NCI-H345 (cell line): ENCODE measurements around the gene FYB2.

Source experiments
- DNase-seq: peaks from one replicate; lab custom pipeline; 2025; lab: John Stamatoyannopoulos, UW

The FYB2 gene, protein sequence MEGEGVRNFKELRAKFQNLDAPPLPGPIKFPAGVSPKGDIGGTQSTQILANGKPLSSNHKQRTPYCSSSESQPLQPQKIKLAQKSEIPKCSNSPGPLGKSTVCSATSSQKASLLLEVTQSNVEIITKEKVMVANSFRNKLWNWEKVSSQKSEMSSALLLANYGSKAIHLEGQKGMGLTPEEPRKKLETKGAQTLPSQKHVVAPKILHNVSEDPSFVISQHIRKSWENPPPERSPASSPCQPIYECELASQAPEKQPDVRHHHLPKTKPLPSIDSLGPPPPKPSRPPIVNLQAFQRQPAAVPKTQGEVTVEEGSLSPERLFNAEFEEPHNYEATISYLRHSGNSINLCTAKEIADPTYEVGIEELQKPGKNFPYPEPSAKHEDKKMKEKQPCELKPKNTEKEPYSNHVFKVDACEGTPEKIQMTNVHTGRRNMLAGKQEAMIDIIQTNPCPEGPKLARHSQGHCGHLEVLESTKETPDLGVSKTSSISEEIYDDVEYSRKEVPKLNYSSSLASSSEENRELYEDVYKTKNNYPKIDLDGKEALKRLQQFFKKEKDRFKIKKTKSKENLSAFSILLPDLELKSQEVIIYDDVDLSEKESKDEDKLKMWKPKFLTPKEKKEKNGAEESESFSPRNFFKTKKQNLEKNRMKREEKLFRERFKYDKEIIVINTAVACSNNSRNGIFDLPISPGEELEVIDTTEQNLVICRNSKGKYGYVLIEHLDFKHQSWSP

GRCh38 chr1:56819387-56819899, at the start of gene FYB2:
Gene FYB2 (minus strand): TSS chr1:56819404. CDS start chr1:56819290, 114 bp downstream.
- no peak for DNase-seq

DNA sequence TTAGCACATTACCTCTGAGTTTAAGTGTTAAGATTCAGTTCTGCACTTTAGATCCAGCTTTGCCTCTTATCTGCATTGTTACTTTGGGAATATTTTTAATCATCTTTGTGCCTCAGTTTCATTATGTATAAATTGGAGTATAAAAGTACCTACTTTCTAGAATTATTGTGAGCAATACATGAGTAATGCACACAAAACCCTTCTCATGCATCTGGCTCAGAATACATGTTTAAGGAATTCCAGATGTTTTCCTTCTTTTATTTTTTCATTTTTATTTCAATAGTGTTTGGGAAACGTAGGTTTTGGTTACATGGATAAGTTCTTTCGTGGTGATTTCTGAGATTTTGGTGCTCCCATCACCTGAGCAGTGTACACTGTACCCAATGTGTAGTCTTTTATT, 49.6 kb upstream of the FYB2 start:
- DNase-seq, result no peak

DNA sequence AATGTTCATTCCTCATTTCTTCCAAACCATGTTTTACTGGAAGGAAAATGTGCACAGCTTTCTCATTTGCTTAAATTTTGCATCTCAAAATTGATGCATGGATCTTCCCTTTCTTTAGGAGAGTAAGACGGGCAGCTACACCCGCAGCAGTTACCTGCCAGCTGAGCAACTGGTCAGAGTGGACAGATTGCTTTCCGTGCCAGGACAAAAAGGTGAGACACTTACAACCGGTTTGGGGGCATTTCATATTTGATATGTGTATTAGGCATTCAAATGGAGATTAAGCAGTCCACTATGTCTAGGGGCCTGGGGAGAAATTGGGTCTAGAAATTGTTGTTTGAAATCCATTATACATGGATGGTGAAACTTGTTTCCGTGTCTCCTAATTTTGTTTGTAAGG, 48.3 kb upstream of the FYB2 start:
- no peak for DNase-seq

- DNase-seq, result no peak
Measured at GRCh38 chr1:56866656-56867055, 47.5 kb upstream of the FYB2 start.

DNA sequence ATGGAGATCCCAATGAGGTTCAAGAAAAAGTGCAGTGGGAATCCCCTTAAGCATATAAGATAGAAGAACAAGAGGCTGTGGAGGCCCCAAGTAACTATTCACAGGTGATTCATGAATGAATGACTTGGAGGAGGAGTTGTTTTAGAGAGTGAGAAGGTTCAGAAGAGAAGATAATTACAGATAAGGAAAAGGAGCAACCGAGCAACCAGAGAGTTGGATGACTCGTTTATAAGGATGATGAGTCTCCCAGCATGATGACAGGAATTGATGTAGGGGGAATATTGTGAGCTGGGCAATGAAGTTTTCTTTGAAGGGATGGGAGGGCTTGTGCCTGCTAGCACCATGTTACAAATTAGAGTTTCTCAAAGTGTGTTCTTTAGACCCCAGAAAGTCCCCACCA, 45.2 kb upstream of the FYB2 start:
- DNase-seq, result no peak

- DNase-seq, result no peak
Measured at GRCh38 chr1:56863265-56863992, 44.2 kb upstream of the FYB2 start.

DNA sequence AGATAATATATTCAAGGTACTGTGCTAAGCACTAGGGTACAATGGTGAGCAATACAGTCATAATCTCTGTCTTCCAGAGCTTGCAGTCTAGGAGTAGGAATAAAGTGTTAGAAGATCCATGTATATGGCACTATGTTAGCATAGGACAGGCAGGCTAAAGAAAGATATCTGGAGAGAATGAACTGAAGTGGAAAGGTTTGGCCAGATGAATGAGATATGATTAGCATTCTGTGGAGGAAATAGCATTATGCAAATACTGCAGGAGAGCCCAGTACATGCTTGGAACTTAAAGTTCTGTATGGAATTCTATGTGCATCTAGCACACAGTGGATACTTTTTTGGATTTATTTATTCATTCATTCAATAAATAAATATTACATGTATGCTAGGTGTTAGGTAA, 40.1 kb upstream of the FYB2 start:
- DNase-seq, result no peak

DNA sequence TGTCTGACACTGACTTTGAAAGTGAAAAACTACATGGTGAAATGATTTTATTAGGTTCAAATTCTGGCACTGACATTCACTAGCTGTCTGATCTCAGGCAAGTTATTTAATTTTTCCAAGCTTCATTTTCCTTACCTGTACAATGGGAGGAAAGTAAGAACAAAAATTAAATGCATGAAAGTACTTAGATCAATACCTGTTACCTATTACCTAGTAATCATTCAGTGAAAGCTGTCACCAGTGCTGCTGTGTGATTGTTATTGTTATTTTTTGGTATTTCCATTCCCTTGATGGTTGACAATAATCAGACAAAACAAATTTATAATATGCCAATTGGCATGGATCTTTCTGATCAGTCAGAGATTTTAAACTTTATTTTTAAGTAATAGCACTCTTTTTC, 37.0 kb upstream of the FYB2 start:
- DNase-seq, result no peak

DNA sequence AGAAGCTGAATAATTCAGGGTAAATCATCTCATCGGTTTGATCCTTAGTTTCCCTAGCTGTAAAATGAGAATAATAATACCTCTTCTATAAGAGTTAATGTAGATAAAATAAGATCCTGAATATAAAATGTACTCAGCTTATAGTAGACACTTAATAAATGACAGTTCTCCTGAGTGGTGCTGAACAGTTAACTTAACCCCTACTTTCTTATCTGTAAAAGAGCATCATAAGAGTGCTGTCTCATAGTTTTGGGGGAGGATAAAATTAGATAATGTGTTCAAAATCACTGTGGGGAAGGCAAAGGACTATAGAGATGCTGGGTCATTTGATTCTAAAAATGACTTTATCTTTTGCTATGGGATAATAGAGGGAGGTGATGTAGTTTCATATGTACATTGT, 36.0 kb upstream of the FYB2 start:
- no peak for DNase-seq

- DNase-seq, result no peak
Measured at GRCh38 chr1:56854521-56855099, 35.4 kb upstream of the FYB2 start, which contains the start of gene C8A. Gene C8A (plus strand): TSS chr1:56854797. CDS start chr1:56854902, 105 bp downstream.

DNA sequence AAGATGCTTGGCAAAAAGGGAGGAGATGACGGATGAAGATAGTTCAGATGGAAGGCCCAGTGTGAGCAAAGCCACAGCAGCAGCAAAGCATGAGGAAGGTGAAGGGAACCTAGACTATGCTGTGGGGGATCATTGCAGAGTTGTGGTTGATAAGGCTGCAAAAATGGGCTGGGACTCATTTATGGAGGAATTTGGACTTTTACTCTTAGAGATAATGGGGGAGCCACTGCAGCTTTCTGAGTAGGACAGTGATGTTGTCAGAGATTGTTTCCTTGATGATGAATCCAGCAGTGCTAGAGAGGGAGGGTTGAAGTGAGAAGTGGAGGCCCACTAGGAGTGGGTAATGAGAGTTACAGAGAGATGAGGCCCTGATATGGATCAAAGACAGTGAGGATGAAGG, 33.3 kb upstream of the FYB2 start:
- DNase-seq, result no peak

DNA sequence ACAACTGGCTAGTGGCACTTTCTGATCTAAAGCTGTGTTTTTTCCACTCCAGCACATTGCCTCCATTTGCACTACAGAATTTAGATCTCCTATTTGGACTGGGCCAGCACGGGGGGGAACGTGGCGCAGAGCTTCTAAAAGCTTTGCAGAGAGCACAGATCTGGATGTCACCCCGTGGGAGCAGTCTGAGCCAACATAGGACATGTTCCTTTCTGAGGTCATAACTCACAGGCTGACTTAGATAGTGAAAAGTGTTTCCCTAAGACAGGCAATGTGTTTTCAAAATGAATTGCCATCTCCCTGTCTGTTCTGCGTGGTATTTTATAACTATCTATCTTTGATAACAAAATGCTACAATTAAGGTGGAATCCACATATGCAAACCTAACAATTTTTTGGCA, 31.7 kb upstream of the FYB2 start:
- no peak for DNase-seq

DNA sequence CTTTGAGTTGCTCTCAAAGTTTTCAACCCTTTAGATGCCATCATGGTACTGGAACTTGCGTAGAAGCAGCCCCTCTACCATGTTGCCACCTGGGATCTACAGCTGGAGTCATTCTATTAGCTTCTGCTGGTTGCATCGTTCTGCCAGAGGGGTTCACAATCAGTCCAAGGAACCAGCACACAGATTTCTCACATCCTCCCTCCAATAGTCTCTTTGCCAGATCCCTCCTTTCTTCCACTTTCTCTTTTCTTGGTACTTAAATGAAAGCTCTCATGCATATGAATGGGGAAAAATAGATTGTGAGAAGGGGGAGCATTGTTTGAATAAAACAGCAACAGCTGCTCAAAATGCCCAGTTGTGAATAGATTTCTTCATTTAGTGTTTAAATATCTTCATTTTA, 31.2 kb upstream of the FYB2 start:
- DNase-seq, result no peak

DNA sequence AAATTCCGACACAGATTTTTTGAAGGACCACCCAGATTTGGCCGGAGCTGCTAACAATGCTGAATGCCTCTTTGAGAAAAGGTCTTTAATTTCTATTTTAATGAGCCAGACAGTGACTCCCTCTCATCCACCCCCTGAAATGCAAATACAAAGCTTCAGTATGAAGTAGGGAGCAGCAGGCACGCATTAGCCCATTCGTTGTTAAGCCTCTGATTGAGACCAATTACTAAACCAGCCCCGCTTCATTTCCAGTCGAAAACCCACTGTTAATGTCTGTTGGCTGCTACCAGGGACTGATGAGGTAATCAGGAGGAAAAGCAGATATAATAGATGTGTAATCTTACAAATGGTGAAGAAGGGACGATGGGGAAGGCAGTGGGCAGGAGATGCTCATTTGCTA, 30.5 kb upstream of the FYB2 start:
- no peak for DNase-seq

DNA sequence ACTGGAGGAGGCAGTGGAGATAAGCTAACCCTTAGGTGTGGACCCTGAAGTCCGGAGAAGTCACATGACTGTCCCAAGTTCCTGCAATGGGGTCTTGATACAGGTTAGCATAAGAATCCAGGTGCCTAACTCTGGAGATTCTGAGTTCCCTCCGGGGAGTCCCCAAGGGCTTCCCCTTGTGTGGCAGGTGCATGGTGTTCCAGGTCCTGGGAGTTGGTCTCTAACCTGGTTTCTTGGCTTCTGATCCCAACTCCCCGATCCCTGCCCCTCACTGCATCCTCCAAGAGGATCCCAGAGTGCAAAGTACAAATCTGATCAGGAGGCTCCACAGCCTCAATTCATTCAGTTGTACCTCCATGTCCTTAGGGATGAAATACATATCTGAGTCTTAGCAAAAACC, 26.1 kb upstream of the FYB2 start:
- DNase-seq, result no peak

GRCh38 chr1:56844545-56845136, 25.4 kb upstream of the FYB2 start:
- peak; percentile 27 for DNase-seq

GRCh38 chr1:56843544-56843943, 24.3 kb upstream of the FYB2 start:
- no peak for DNase-seq

GRCh38 chr1:56838759-56839158, 19.6 kb upstream of the FYB2 start:
- DNase-seq, result no peak

DNA sequence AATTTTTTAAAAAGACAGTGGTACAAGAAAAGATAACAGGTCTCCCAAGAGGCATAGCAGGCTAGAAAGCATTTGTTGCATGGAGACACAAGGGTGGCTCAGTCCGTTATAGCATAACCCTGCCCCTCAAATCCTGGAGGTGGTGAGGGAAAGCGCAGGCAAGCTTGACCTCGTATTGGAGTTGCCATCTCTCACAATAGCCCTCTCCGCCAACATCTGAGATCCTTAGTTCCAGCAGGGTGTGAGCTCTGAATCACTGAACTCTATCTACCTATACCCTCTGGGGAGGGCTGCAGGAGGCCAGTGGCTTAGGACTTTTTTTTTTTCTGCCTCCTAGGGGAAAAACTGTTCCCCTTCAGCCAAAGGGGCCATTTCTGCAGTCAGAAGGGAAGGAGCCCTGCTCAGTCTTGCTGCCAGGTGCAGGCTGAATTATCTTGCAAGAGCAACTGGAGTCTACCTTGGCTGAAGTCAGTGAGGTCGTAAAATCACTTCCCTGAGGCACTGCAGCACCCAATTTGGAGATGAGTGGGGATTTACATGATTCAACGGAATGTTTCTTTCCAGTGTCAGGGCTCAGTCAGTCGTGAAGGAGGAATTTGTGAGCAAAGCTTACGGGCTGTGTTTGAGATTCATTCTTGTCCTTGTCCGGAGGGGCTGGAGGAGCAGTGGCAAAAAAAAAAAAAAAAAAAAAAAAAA, 18.2 kb upstream of the FYB2 start:
- no peak for DNase-seq

DNA sequence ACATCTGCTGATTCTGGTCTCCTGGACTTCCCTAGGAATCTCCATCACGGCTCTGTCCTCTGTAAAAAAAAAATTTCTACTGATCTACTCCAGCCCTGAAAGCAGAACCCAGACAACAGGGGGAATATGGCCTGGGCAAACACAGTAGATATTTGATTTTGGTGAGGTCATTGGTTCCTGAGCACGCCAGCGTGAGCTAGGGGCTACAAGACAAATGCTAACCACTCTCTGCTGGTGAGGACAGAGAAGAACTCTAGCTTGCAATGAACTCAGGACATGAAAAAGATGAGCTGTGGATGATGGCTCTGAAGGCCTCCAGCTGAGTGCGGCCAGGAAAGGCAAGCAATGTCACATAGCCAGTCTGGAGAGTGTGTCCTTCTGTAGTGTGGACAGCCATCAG, 17.2 kb upstream of the FYB2 start:
- DNase-seq, result no peak

DNA sequence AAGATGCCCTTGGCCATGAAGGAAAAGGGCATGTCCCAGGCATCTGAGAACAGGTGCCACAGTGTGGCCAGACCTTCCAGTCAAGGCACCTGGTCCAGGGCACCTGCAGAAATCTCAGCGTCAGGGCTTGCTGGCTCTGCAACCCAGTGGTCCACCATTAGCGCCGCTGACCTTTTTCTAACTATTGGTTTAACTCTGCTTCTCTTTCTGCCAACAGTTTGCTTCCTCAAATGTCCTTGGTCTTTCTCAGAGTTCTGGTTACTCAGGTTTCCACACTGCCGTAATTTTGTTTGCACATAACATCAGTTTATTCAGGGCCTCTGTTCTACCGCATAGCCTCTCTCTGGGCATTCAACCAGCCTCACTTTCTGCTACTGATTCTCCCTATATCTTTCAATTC, 16.5 kb upstream of the FYB2 start:
- no peak for DNase-seq
